Kidney (tissue), 14 donors: ENCODE results near the gene RNASEH2C. TPM values are rescaled to one million over a fixed set of nuclear protein-coding genes. Genes with fewer than 3 reads are reported as not detected.
"Not testable (repeated sequence)": the region's sequence is repeated elsewhere in the genome, so short reads cannot be mapped to it uniquely, and the experiment has no call there.

ENCODE experiments used
- DNase-seq, 5 donors: peaks; one replicate each; pipeline ENCODE4 v3.0.0-alpha.2; 2013 to 2020
- FAIRE-seq: peaks from 2 replicates; lab custom pipeline; 2012; peaks lifted over from hg19 to GRCh38; lab: Jason Lieb, UNC
- H3K27ac ChIP-seq, 2 donors: one replicate each; pipeline ENCODE4 v1.7.0; 2013; ENCODE audit warnings: low read depth in 2 of 2, low read length in 2 of 2, inconsistent platforms in 1 of 2
- H3K27me3 ChIP-seq: one replicate; pipeline ENCODE4 v1.7.1; 2013; ENCODE audit warnings: low read length, inconsistent platforms; ENCODE audit not compliant: control insufficient read depth, insufficient read depth
- H3K36me3 ChIP-seq, 3 donors: one replicate each; pipeline versions ENCODE4 v1.7.0 to v1.7.1; 2013; ENCODE audit warnings: low read length in 3 of 3, control low read depth in 1 of 3, inconsistent platforms in 1 of 3; ENCODE audit not compliant: insufficient read depth in 3 of 3, control insufficient read depth in 2 of 3
- H3K4me1 ChIP-seq, 3 donors: one replicate each; pipeline versions ENCODE4 v1.7.0 to v1.7.1; 2013; ENCODE audit warnings: low read length in 3 of 3, inconsistent platforms in 1 of 3, low read depth in 1 of 3; ENCODE audit not compliant: control insufficient read depth in 2 of 3, insufficient read depth in 2 of 3
- H3K4me3 ChIP-seq, 3 donors: one replicate each; pipeline versions ENCODE4 v1.7.0 to v1.8.1; 2013; ENCODE audit warnings: low read length in 3 of 3, control low read depth in 1 of 3, inconsistent platforms in 1 of 3
- H3K9ac ChIP-seq, 3 donors: one replicate each; pipeline versions ENCODE4 v1.7.0 to v1.7.1; 2013; ENCODE audit warnings: low read length in 3 of 3, control low read depth in 1 of 3, inconsistent platforms in 1 of 3
- H3K9me3 ChIP-seq, 3 donors: one replicate each; pipeline versions ENCODE4 v1.7.0 to v1.7.1; 2013; ENCODE audit warnings: low read length in 3 of 3, control low read depth in 1 of 3, inconsistent platforms in 1 of 3; ENCODE audit not compliant: control insufficient read depth in 2 of 3, insufficient read depth in 1 of 3
- CTCF ChIP-seq: IDR thresholded peaks from 3 replicates; pipeline ENCODE4 v1.5.1; 2012; ENCODE audit warnings: mild to moderate bottlenecking, moderate library complexity, borderline replicate concordance; ENCODE audit not compliant: insufficient read depth; ENCODE audit errors: extremely low read depth
- intact Hi-C: fragments of 100-400 bp; cut with DNase I; formaldehyde crosslinking; loops from one replicate; pipeline ENCODE4 v1.11.1; 2022
- polyA plus RNA-seq: library from polyadenylated mRNA; stranded (reverse); fragments of 350-450 nt; fragmentation: Illumina TruSeq; extraction: RNeasy Lipid Tissue Mini Kit (QIAGEN cat#74804); gene quantifications from one replicate; pipeline ENCODE4 v1.2.3, GENCODE V29; 2014; ENCODE audit warnings: low read depth, low replicate concordance; ENCODE audit not compliant: insufficient read depth
- total RNA-seq: library from RNA; stranded (reverse); fragmentation: NEBNext Ultra II Directional; extraction: Animal tissue kit (Norgen Biotek cat#: 25700); gene quantifications from one replicate; pipeline ENCODE4 v1.2.1, GENCODE V29; 2021
- donor health status: control.
- donor health status: control.
- donor health status: control.
- donor health status: control.
- donor health status: control.
- donor health status: DM: yes; HTN: yes; CAD: no.
- donor health status: Normal renal cell carcinoma (clear cell type).

RNASEH2C gene
- total and polyA plus RNA-seq, 2 donors from 2014 or later, result 43.7 to 129 TPM

GRCh38 chr11:65695459-65696241 lies 24.9 kb downstream of the RNASEH2C start:
- Histone ChIP-seq H3K27me3 (no peaks in the 10 kb centered on the region), H3K27ac (no peak overlapping the region), H3K36me3 (no peaks in the 10 kb centered on the region), H3K4me3 (no peak overlapping the region), H3K4me1 (peaks cover 0 to 16% (median 5%) of the 10 kb centered on the region in 3 donors), H3K9ac (no peak overlapping the region), H3K9me3 (no peaks in the 10 kb centered on the region)
- DNase-seq (peak in 3 of 5 donors; percentile 36 to 83 (median 67)), FAIRE-seq (no peak)
- intact Hi-C loops, result no loop called here
- no peak for TF ChIP-seq CTCF

GRCh38 chr11:65692367-65692766 lies 28.2 kb downstream of the RNASEH2C start:
- Histone ChIP-seq H3K9me3 (no peaks in the 10 kb centered on the region), H3K27ac (no peak overlapping the region), H3K27me3 (no peaks in the 10 kb centered on the region), H3K4me1 (peaks cover 0 to 16% (median 5%) of the 10 kb centered on the region in 3 donors), H3K9ac (no peak overlapping the region), H3K36me3 (no peaks in the 10 kb centered on the region), H3K4me3 (no peak overlapping the region)
- FAIRE-seq (no peak), DNase-seq (no peak)
- no peak for TF ChIP-seq CTCF
- intact Hi-C loops, result no loop called here

- DNase-seq, intact Hi-C loops, H3K27ac ChIP-seq, H3K27me3 ChIP-seq, H3K4me3 ChIP-seq, H3K36me3 ChIP-seq, FAIRE-seq, H3K9ac ChIP-seq, H3K9me3 ChIP-seq: not testable (repeated sequence)
- H3K4me1 ChIP-seq, result peaks cover 0 to 16% (median 5%) of the 10 kb centered on the region in 3 donors
Observed at GRCh38 chr11:65691847-65692246, 28.8 kb downstream of the RNASEH2C start.

- DNase-seq, result no peak
Observed at GRCh38 chr11:65685981-65686380, 34.6 kb downstream of the RNASEH2C start.

GRCh38 chr11:65683480-65683879 lies 37.1 kb downstream of the RNASEH2C start:
- not testable (repeated sequence) for FAIRE-seq

More at GRCh38 chr11:65685981-65686380, 34.6 kb downstream of the RNASEH2C start:
- intact Hi-C loops, result no loop called here
- Histone ChIP-seq H3K27me3 (no peaks in the 10 kb centered on the region), H3K36me3 (no peaks in the 10 kb centered on the region), H3K27ac (no peak overlapping the region), H3K4me3 (no peak overlapping the region), H3K9me3 (no peaks in the 10 kb centered on the region), H3K9ac (no peak overlapping the region), H3K4me1 (no peaks in the 10 kb centered on the region)
- no peak for TF ChIP-seq CTCF
- FAIRE-seq, result no peak

More at GRCh38 chr11:65683480-65683879, 37.1 kb downstream of the RNASEH2C start:
- DNase-seq, H3K9me3 ChIP-seq, H3K27ac ChIP-seq, H3K9ac ChIP-seq, H3K27me3 ChIP-seq, intact Hi-C loops, H3K36me3 ChIP-seq, H3K4me3 ChIP-seq, H3K4me1 ChIP-seq: not testable (repeated sequence)
